DOHH2 (cell line): ENCODE results near the gene PPP1R27.

Experiments
- H3F3A ChIP-seq: fragments of 200-600 bp; sonication (generic), shearing (Covaris generic); 2 replicates; pipeline ENCODE4 v1.6.0; 2016; ENCODE audit warnings: antibody characterized with exemption, mild to moderate bottlenecking; ENCODE audit not compliant: control insufficient read depth, insufficient read depth
- H3K27ac ChIP-seq: fragments of 200-600 bp; sonication (generic); 2 replicates; pipeline ENCODE4 v1.5.1; 2014; ENCODE audit warnings: low read depth, mild to moderate bottlenecking, low read length, moderate library complexity
- H3K27me3 ChIP-seq: fragments of 200-600 bp; sonication (generic); 2 replicates; pipeline ENCODE4 v1.6.1; 2014; ENCODE audit warnings: mild to moderate bottlenecking, low read length, mixed read lengths; ENCODE audit not compliant: control insufficient read depth
- H3K36me3 ChIP-seq: fragments of 200-600 bp; sonication (generic); 2 replicates; pipeline ENCODE4 v1.6.1; 2014; ENCODE audit warnings: mild to moderate bottlenecking, low read length, moderate library complexity, mixed read lengths; ENCODE audit not compliant: control insufficient read depth
- H3K4me1 ChIP-seq: fragments of 200-600 bp; sonication (generic); 2 replicates; pipeline ENCODE4 v1.6.1; 2014; ENCODE audit warnings: mild to moderate bottlenecking, low read length, mixed read lengths; ENCODE audit not compliant: control insufficient read depth
- H3K4me2 ChIP-seq: fragments of 200-600 bp; sonication (generic); 2 replicates; pipeline ENCODE4 v1.6.0; 2014; ENCODE audit warnings: mild to moderate bottlenecking, low read length, moderate library complexity
- H3K4me3 ChIP-seq: fragments of 200-600 bp; sonication (generic); 2 replicates; pipeline ENCODE4 v1.5.1; 2014; ENCODE audit warnings: mild to moderate bottlenecking, low read length, mixed read lengths
- H3K79me2 ChIP-seq: fragments of 200-600 bp; sonication (generic); 2 replicates; pipeline ENCODE4 v1.6.1; 2014; ENCODE audit warnings: mild to moderate bottlenecking, low read length, mixed read lengths; ENCODE audit not compliant: control insufficient read depth
- H3K9me2 ChIP-seq: fragments of 200-600 bp; sonication (generic); replicated peaks from 2 replicates; pipeline ENCODE4 v1.6.1; 2014; ENCODE audit warnings: mild to moderate bottlenecking, low read length, mixed read lengths; ENCODE audit not compliant: control insufficient read depth
- H3K9me3 ChIP-seq: fragments of 200-600 bp; sonication (generic); 2 replicates; pipeline ENCODE4 v1.6.1; 2014; ENCODE audit warnings: antibody characterized with exemption, low read length, mixed read lengths; ENCODE audit not compliant: control insufficient read depth, insufficient read depth
- H4K20me1 ChIP-seq: fragments of 200-600 bp; sonication (generic); 2 replicates; pipeline ENCODE4 v1.6.0; 2014; ENCODE audit warnings: low read depth, mild to moderate bottlenecking, antibody characterized with exemption, low read length, moderate library complexity; ENCODE audit not compliant: control insufficient read depth, insufficient read depth
- CTCF ChIP-seq: fragments of 200-600 bp; sonication (generic); IDR thresholded peaks from one replicate; pipeline ENCODE4 v1.5.1; 2014; ENCODE audit warnings: antibody characterized with exemption, mild to moderate bottlenecking, low read depth, low read length; ENCODE audit not compliant: poor library complexity, severe bottlenecking
- EZH2phosphoT487 ChIP-seq: fragments of 200-600 bp; sonication (generic); IDR thresholded peaks from 2 replicates; pipeline ENCODE4 v1.6.1; 2017; ENCODE audit warnings: borderline replicate concordance, mild to moderate bottlenecking, antibody characterized with exemption, low read length, moderate library complexity, mixed read lengths

Gene PPP1R27

GRCh38 chr17:81845361-81845760 is 10.5 kb upstream of the PPP1R27 start:
- peaks cover 55% of the 10 kb centered on the region for H3K36me3 ChIP-seq
- H4K20me1 ChIP-seq, result no peaks in the 10 kb centered on the region

DNA sequence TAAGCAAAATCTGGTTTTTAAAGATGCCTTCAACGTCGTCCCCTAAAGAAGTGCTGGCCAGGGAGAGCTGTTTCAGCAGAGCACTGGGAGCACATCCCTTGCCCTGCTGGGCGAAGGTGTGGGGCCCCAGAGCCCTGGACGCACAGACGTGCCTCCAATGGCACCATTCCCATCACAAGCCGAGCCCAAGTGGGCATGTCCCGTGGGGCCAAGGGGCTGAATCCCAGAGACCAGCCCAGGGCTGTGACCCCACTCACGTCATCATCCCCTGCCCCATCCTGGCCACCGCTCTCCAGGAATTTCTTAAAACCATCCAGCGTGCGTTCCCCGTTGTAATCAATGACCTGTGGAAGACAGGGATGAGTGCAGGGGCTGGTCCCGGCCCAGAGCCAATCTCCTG is 10.0 kb upstream of the PPP1R27 start:
- TF ChIP-seq CTCF, result no peak
- no peak for TF ChIP-seq EZH2phosphoT487
- H3K36me3 ChIP-seq, result peaks cover 55% of the 10 kb centered on the region
- H3K4me2 ChIP-seq, result no peak overlapping the region
- H3K4me3 ChIP-seq, result no peak overlapping the region
- no peaks in the 10 kb centered on the region for H3K4me1 ChIP-seq
- H3F3A ChIP-seq, result no peaks in the 10 kb centered on the region
- H3K9me2 ChIP-seq, result no peaks in the 10 kb centered on the region
- H3K27ac ChIP-seq, result no peak overlapping the region
- H4K20me1 ChIP-seq, result no peaks in the 10 kb centered on the region
- H3K27me3 ChIP-seq, result no peaks in the 10 kb centered on the region
- no peaks in the 10 kb centered on the region for H3K79me2 ChIP-seq
- no peaks in the 10 kb centered on the region for H3K9me3 ChIP-seq

More at GRCh38 chr17:81845361-81845760, 10.5 kb upstream of the PPP1R27 start:
- H3K4me3 ChIP-seq, result no peak overlapping the region
- H3K27ac ChIP-seq, result no peak overlapping the region
- H3K4me1 ChIP-seq, result no peaks in the 10 kb centered on the region
- no peaks in the 10 kb centered on the region for H3F3A ChIP-seq
- H3K27me3 ChIP-seq, result no peaks in the 10 kb centered on the region
- H3K9me2 ChIP-seq, result no peaks in the 10 kb centered on the region
- H3K4me2 ChIP-seq, result no peak overlapping the region
- H3K9me3 ChIP-seq, result no peaks in the 10 kb centered on the region
- no peak for TF ChIP-seq EZH2phosphoT487
- TF ChIP-seq CTCF, result no peak
- no peaks in the 10 kb centered on the region for H3K79me2 ChIP-seq

DNA sequence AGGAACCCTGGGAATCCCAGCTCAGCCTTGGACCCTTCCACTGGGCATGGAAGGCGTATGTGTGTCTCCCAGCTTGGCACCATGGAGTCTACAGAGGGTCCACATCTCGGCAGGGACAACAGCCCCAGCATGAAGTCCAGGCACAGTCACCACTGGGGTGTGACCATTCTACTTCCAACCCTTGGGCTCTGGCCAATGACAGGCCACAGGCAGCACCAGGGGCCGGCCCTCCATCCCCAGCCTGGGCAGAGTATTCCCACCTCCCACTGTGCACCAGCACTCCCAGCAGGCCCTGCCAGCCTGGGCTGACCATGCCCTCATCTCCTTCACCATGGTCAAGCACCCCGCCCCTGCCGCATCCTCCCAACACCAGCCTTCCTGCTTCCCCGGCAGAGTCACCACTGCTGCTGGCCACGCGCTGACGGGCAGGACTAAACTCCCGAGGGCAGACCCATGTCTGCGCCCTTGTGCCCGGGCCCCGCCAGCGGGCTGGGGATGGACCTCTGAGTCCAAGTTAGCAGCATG is 9.5 kb upstream of the PPP1R27 start:
- no peaks in the 10 kb centered on the region for H3K9me3 ChIP-seq
- no peak overlapping the region for H3K4me2 ChIP-seq
- H3F3A ChIP-seq, result 0 out of 2 replicates have a peak, but pooled peaks cover under 1% of the 10 kb centered on the region
- H3K79me2 ChIP-seq, result no peaks in the 10 kb centered on the region
- peaks cover 55% of the 10 kb centered on the region for H3K36me3 ChIP-seq
- no peak for TF ChIP-seq CTCF
- TF ChIP-seq EZH2phosphoT487, result no peak
- no peak overlapping the region for H3K27ac ChIP-seq
- H4K20me1 ChIP-seq, result no peaks in the 10 kb centered on the region
- no peaks in the 10 kb centered on the region for H3K27me3 ChIP-seq
- no peaks in the 10 kb centered on the region for H3K4me1 ChIP-seq
- no peak overlapping the region for H3K4me3 ChIP-seq
- H3K9me2 ChIP-seq, result no peaks in the 10 kb centered on the region
